Breast epithelium (tissue), 4 donors: Measurements from ENCODE around the gene WDR93. TPM values are rescaled to one million over a fixed set of nuclear protein-coding genes. Genes with fewer than 3 reads are reported as not detected.

Experiments
- DNase-seq, 2 donors: peaks; one replicate each; pipeline ENCODE4 v3.0.0-alpha.2; 2019; ENCODE audit warnings: low spot score in 2 of 2
- H3K27ac ChIP-seq, 2 donors: fragments of 200-600 bp; sonication (generic) in 1 of 2; one replicate each; pipeline ENCODE4 v1.5.1; 2016 to 2019; ENCODE audit warnings: mild to moderate bottlenecking in 1 of 2
- H3K27me3 ChIP-seq, 2 donors: fragments of 200-600 bp; sonication (generic) in 1 of 2; one replicate each; pipeline versions ENCODE4 v1.5.1 to v1.6.0; 2017 to 2019; ENCODE audit warnings: control low read depth in 1 of 2, mild to moderate bottlenecking in 1 of 2
- H3K36me3 ChIP-seq: fragments of 200-600 bp; one replicate; pipeline ENCODE4 v1.5.1; 2019
- H3K4me1 ChIP-seq, 2 donors: fragments of 200-600 bp; sonication (generic); one replicate each; pipeline ENCODE4 v1.5.1; 2016 to 2019; ENCODE audit warnings: control low read depth in 1 of 2
- H3K4me3 ChIP-seq, 3 donors: fragments of 200-600 bp; sonication (generic); 1 replicate in 2 of 3; 2 replicates in 1 of 3; pipeline ENCODE4 v1.5.1; 2016 to 2019; ENCODE audit warnings: mild to moderate bottlenecking in 3 of 3, moderate library complexity in 2 of 3
- H3K9me3 ChIP-seq, 2 donors: fragments of 200-600 bp; sonication (generic) in 1 of 2; one replicate each; pipeline ENCODE4 v1.5.1; 2016 to 2019; ENCODE audit warnings: control low read depth in 1 of 2
- CTCF ChIP-seq, 3 donors: fragments of 450-650 bp; IDR thresholded peaks; one replicate each; pipeline ENCODE4 v1.5.1; 2016 to 2017; ENCODE audit warnings: antibody characterized with exemption in 3 of 3, mild to moderate bottlenecking in 3 of 3, moderate library complexity in 3 of 3
- POLR2A ChIP-seq: fragments of 450-650 bp; IDR thresholded peaks from one replicate; pipeline ENCODE4 v1.6.1; 2016; ENCODE audit warnings: antibody characterized with exemption, mild to moderate bottlenecking, moderate library complexity
- POLR2AphosphoS5 ChIP-seq, 3 donors: sonication (generic); formaldehyde crosslinking; IDR thresholded peaks; one replicate each; pipeline ENCODE4 v1.6.1; 2017; ENCODE audit warnings: antibody characterized with exemption in 3 of 3
- intact Hi-C: fragments of 100-400 bp; cut with DNase I; formaldehyde crosslinking; loops from one replicate; pipeline ENCODE4 v1.15.1; 2023; ENCODE audit warnings: low total_unique reads
- total RNA-seq, 3 donors: library from RNA; depleted of rRNA; stranded (reverse); fragments of >200 nt; gene quantifications; one replicate each; pipeline ENCODE4 v1.1.0, GENCODE V29; 2016

WDR93 gene
- total RNA-seq, 3 donors from 2014 or later = 0.80 to 1.0 (median 0.98) TPM

GRCh38 chr15:89783111-89783860 is 92.7 kb downstream of the WDR93 start:
- intact Hi-C loops = no loop called here
- no peak for DNase-seq
- peak overlapping the region; percentile 54 to 74 for H3K27ac ChIP-seq

GRCh38 chr15:89783861-89784685 is 93.5 kb downstream of the WDR93 start:
- H3K4me1 ChIP-seq = peaks cover 0 to 5% of the 10 kb centered on the region in 2 donors
- DNase-seq = no peak
- H3K27ac ChIP-seq = peak overlapping the region; percentile 54 to 74
- no peaks in the 10 kb centered on the region for H3K36me3 ChIP-seq
- H3K4me3 ChIP-seq = no peak overlapping the region
- no peaks in the 10 kb centered on the region for H3K27me3 ChIP-seq
- intact Hi-C loops = no loop called here
- TF ChIP-seq POLR2A (no peak), CTCF (IDR thresholded peaks at IDR 0.05) (no peak), POLR2AphosphoS5 (IDR thresholded peaks at IDR 0.05) (no peak)
- H3K9me3 ChIP-seq = no peaks in the 10 kb centered on the region

More at GRCh38 chr15:89783111-89783860, 92.7 kb downstream of the WDR93 start:
- no peaks in the 10 kb centered on the region for H3K9me3 ChIP-seq
- H3K27me3 ChIP-seq = no peaks in the 10 kb centered on the region
- TF ChIP-seq POLR2AphosphoS5 (IDR thresholded peaks at IDR 0.05) (no peak), CTCF (IDR thresholded peaks at IDR 0.05) (no peak), POLR2A (no peak)
- H3K4me3 ChIP-seq = no peak overlapping the region
- H3K36me3 ChIP-seq = no peaks in the 10 kb centered on the region
- H3K4me1 ChIP-seq = peaks cover 0 to 5% of the 10 kb centered on the region in 2 donors

- no peaks in the 10 kb centered on the region for H3K36me3 ChIP-seq
- intact Hi-C loops = no loop called here
- DNase-seq = no peak
- TF ChIP-seq CTCF (IDR thresholded peaks at IDR 0.05) (no peak), POLR2AphosphoS5 (IDR thresholded peaks at IDR 0.05) (no peak), POLR2A (no peak)
- no peaks in the 10 kb centered on the region for H3K27me3 ChIP-seq
- H3K9me3 ChIP-seq = no peaks in the 10 kb centered on the region
- no peak overlapping the region for H3K4me3 ChIP-seq
- peak overlapping the region in 1 of 2 donors; percentile 74 for H3K27ac ChIP-seq
- peaks cover 0 to 5% of the 10 kb centered on the region in 2 donors for H3K4me1 ChIP-seq
Measured at GRCh38 chr15:89784686-89784960, 94.0 kb downstream of the WDR93 start.

DNA sequence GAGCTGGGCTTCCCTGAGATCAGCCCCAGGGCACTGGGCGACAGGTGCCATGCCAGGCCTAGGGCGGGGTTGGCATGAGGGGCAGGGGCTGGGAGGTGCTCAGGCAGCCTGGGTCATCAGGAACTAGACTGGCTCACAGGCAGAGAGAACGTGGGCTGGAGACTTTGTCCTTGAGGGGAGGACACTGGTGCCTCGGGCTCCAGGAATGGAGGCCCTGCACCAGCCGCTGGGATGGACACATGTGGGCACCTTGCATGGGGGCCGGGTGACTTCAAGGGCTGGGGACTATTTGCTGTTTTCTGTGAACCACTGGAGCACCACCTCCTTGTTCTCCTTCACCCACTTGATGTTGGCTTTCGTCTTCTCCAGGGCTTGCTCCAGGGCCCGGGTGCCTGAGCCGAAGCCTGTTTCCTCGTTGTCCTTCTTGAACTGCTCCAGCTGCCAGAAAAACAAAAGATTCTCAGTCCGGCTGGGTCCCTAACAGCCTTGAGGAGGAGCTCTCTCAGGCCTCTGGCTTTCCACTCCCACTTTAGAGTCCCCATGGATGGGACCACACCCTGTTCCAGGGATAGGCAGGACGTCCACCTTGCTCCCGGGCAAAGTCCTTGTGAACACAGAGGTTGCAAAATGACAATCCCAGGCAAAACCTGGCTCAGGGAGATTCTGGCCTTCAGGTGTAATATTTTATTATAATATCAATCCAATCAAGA is 94.6 kb downstream of the WDR93 start:
- H3K36me3 ChIP-seq = no peaks in the 10 kb centered on the region
- TF ChIP-seq POLR2AphosphoS5 (IDR thresholded peaks at IDR 0.05) = no peak
- TF ChIP-seq CTCF (IDR thresholded peaks at IDR 0.05) = no peak
- TF ChIP-seq POLR2A = no peak
- H3K27ac ChIP-seq = peak overlapping the region; percentile 70 to 74
- peaks cover 0 to 5% of the 10 kb centered on the region in 2 donors for H3K4me1 ChIP-seq
- DNase-seq = peak in 1 of 2 donors; percentile 60
- intact Hi-C loops = no loop called here
- H3K27me3 ChIP-seq = no peaks in the 10 kb centered on the region
- H3K9me3 ChIP-seq = no peaks in the 10 kb centered on the region
- no peak overlapping the region for H3K4me3 ChIP-seq
